ENCODE results near the gene MT1HL1.

The MT1HL1 gene

GRCh38 chr1:236966636-236967035, 37.6 kb downstream of the MT1HL1 start:
- no peak for DNase-seq

GRCh38 chr1:236963920-236964319, 40.3 kb downstream of the MT1HL1 start:
- DNase-seq, result no peak

GRCh38 chr1:236959112-236959511, 45.1 kb downstream of the MT1HL1 start:
- no peak for DNase-seq

- DNase-seq, result no peak
Observed at GRCh38 chr1:236957235-236957634, 47.0 kb downstream of the MT1HL1 start.

Data from NK-92 treated with Interleukin-12 subunit alpha and Interleukin-12 subunit beta, amount 100 ng/mL, for 24 hours (cell line).